ENCODE measurements around the gene PRKAG2. TPM values are rescaled to one million over a fixed set of nuclear protein-coding genes. Genes with fewer than 3 reads are reported as not detected.

Gene PRKAG2
- total RNA-seq, 2 experiments from 2014 or later: 16.9 to 18.7 TPM

GRCh38 chr7:151689196-151689971, 187.5 kb downstream of the PRKAG2 start:
- Mint-ChIP-seq H3K4me1 (ENCODE audit: low read depth) (no peaks in the 10 kb centered on the region), H3K36me3 (ENCODE audit: low read depth) (no peaks in the 10 kb centered on the region), H3K27me3 (ENCODE audit: low read depth) (no peaks in the 10 kb centered on the region), H3K4me3 (no peak overlapping the region), H3K27ac (no peak overlapping the region), H3K9me3 (no peaks in the 10 kb centered on the region)
- intact Hi-C loops (cut with micrococcal nuclease): no loop called here
- CTCF ChIA-PET: no interaction called here
- no peak for DNase-seq

GRCh38 chr7:151688236-151688780, 188.6 kb downstream of the PRKAG2 start:
- CTCF ChIA-PET: no interaction called here
- Mint-ChIP-seq H3K27ac (peak overlapping the region; percentile 63), H3K9me3 (no peaks in the 10 kb centered on the region)

DNA sequence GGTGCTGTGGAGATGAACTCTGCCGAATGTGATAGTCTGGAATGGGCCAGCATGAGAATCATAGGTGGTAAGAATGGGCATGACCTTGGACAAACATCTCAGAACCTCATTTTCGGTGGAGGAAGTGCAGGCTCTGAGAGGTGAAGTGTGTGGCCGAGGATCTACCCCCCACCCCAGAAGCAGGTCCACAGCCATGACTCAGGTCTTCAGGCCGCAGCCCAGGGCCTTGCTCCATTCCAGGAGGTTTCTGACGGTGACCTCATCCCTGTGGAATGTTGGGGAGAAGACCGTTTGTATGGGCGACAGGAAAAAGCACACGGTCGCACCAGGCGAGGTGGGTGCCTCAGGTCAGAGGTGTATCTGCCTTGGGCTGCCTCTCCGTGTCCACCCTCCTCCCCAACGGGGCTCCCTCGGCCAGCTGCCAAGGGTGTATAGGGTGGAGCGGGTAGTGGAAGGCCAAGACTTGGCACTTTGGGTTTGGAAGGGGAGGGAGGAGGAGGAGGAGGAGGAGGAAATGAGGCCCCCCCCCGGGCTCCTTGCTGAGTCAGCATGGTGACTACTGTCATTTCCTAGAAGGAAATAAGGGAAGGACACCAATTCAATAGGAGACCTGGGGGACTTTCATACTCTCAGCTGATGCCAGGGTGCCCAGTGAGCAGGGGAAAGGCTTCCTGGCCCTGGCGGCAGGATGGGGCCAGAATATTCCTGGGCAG, 189.2 kb downstream of the PRKAG2 start:
- H3K4me1 Mint-ChIP-seq (ENCODE audit: low read depth): no peaks in the 10 kb centered on the region
- no peaks in the 10 kb centered on the region for H3K36me3 Mint-ChIP-seq (ENCODE audit: low read depth)
- no peaks in the 10 kb centered on the region for H3K27me3 Mint-ChIP-seq (ENCODE audit: low read depth)
- intact Hi-C loops (cut with micrococcal nuclease): no loop called here
- peak overlapping the region; percentile 63 for H3K27ac Mint-ChIP-seq
- no peaks in the 10 kb centered on the region for H3K9me3 Mint-ChIP-seq
- H3K4me3 Mint-ChIP-seq: no peak overlapping the region
- DNase-seq: peak; percentile 14
- CTCF ChIA-PET: no interaction called here

More at GRCh38 chr7:151688236-151688780, 188.6 kb downstream of the PRKAG2 start:
- H3K36me3 Mint-ChIP-seq (ENCODE audit: low read depth): no peaks in the 10 kb centered on the region
- intact Hi-C loops (cut with micrococcal nuclease): no loop called here
- no peaks in the 10 kb centered on the region for H3K4me1 Mint-ChIP-seq (ENCODE audit: low read depth)
- no peak for DNase-seq
- H3K27me3 Mint-ChIP-seq (ENCODE audit: low read depth): no peaks in the 10 kb centered on the region
- H3K4me3 Mint-ChIP-seq: no peak overlapping the region

DNA sequence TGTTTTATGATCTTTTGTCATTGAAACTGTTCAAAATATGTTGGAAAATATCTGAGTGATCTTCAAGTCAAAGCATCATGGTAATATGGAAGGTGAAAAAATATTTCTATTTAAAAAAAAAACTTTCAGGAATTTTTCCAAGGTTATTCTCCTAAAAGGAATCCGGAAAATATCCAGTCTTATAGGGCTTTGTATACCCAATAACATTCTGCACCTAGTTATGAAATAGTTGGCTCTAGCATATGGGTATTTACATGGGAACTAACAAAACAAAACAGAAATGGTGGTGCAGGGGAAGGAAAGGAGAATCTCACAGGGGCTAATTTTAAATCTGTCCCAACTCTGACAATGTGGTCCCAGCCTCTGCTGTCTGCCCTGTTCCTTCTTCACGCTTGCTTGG, 190.1 kb downstream of the PRKAG2 start:
- CTCF ChIA-PET: interaction anchor here (0.7 kb wide), 2 partner anchors 242 to 761 kb away, joined by 3 to 4 read pairs; no protein-coding TSS in a partner anchor
- intact Hi-C loops (cut with micrococcal nuclease): no loop called here
- no peak overlapping the region for H3K27ac Mint-ChIP-seq
- H3K9me3 Mint-ChIP-seq: no peaks in the 10 kb centered on the region
- no peaks in the 10 kb centered on the region for H3K36me3 Mint-ChIP-seq (ENCODE audit: low read depth)
- DNase-seq: no peak
- no peaks in the 10 kb centered on the region for H3K27me3 Mint-ChIP-seq (ENCODE audit: low read depth)
- H3K4me3 Mint-ChIP-seq: no peak overlapping the region
- H3K4me1 Mint-ChIP-seq (ENCODE audit: low read depth): no peaks in the 10 kb centered on the region

GRCh38 chr7:151686016-151686766, 190.7 kb downstream of the PRKAG2 start:
- Mint-ChIP-seq H3K27ac (no peak overlapping the region), H3K36me3 (ENCODE audit: low read depth) (no peaks in the 10 kb centered on the region), H3K9me3 (no peaks in the 10 kb centered on the region), H3K4me1 (ENCODE audit: low read depth) (no peaks in the 10 kb centered on the region), H3K27me3 (ENCODE audit: low read depth) (no peaks in the 10 kb centered on the region), H3K4me3 (no peak overlapping the region)
- CTCF ChIA-PET: interaction anchor here (0.6 to 0.7 kb wide), 5 partner anchors 13 to 761 kb away, joined by 3 to 6 read pairs (median 4); no protein-coding TSS in a partner anchor
- intact Hi-C loops (cut with micrococcal nuclease): no loop called here
- no peak for DNase-seq

GRCh38 chr7:151684408-151685175, 192.3 kb downstream of the PRKAG2 start:
- peaks cover 10% of the 10 kb centered on the region for H3K4me1 Mint-ChIP-seq (ENCODE audit: low read depth)
- H3K4me3 Mint-ChIP-seq: no peak overlapping the region
- H3K27me3 Mint-ChIP-seq (ENCODE audit: low read depth): no peaks in the 10 kb centered on the region
- H3K36me3 Mint-ChIP-seq (ENCODE audit: low read depth): no peaks in the 10 kb centered on the region
- no peak for DNase-seq
- no peaks in the 10 kb centered on the region for H3K9me3 Mint-ChIP-seq
- H3K27ac Mint-ChIP-seq: no peak overlapping the region
- CTCF ChIA-PET: no interaction called here
- intact Hi-C loops (cut with micrococcal nuclease): no loop called here

GRCh38 chr7:151683615-151684407, 193.1 kb downstream of the PRKAG2 start:
- H3K9me3 Mint-ChIP-seq: no peaks in the 10 kb centered on the region
- DNase-seq: no peak
- no peak overlapping the region for H3K27ac Mint-ChIP-seq
- intact Hi-C loops (cut with micrococcal nuclease): no loop called here
- peaks cover 17% of the 10 kb centered on the region for H3K4me1 Mint-ChIP-seq (ENCODE audit: low read depth)
- no peaks in the 10 kb centered on the region for H3K36me3 Mint-ChIP-seq (ENCODE audit: low read depth)
- no peaks in the 10 kb centered on the region for H3K27me3 Mint-ChIP-seq (ENCODE audit: low read depth)
- CTCF ChIA-PET: no interaction called here
- H3K4me3 Mint-ChIP-seq: no peak overlapping the region

DNA sequence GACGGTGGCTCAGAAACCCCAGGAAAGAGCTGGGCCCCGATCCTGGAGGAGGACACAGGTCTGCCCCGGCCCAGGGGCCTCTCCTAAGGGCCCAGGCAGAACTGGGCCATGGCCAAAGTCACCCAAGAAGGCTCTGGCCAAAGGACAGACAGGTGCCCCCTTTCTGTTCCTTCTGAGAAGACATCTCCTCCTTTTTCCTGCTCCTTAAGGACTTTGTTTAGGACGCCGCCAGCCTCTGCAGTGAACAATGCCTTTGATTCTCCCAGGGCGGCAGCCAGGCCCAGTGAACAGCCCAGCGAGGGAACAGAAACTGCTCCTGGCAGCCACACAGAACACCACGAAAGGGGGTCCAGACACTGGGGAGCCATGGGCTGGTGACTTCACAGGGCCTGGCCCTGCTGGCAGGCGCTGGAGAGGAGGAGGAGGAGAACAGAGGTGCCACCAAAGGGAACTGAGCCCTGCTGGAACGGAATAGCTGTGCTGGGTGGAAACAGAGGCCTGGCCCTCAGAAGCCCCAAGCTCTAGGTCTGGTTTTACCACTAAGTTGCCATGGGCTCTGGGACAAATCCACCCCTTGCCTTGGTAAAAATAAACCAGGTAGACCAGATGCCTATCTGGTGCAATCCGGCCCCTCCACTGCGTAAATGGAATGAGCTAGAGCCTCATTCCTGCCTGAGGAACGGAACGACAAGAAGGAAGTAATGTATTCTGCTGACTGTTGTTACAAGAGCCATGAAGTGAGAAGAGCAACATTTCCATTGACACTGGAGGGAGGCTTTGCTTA, 193.9 kb downstream of the PRKAG2 start:
- intact Hi-C loops (cut with micrococcal nuclease): no loop called here
- no peak overlapping the region for H3K27ac Mint-ChIP-seq
- CTCF ChIA-PET: interaction anchor here (0.7 kb wide), 1 partner anchor 77 kb away, joined by 4 read pairs; no protein-coding TSS in a partner anchor

GRCh38 chr7:151681726-151682125, 195.2 kb downstream of the PRKAG2 start:
- H3K27ac Mint-ChIP-seq: no peak overlapping the region
- no peaks in the 10 kb centered on the region for H3K36me3 Mint-ChIP-seq (ENCODE audit: low read depth)
- DNase-seq: no peak
- CTCF ChIA-PET: no interaction called here
- no peak overlapping the region for H3K4me3 Mint-ChIP-seq
- peaks cover 22% of the 10 kb centered on the region for H3K4me1 Mint-ChIP-seq (ENCODE audit: low read depth)
- no peaks in the 10 kb centered on the region for H3K9me3 Mint-ChIP-seq
- H3K27me3 Mint-ChIP-seq (ENCODE audit: low read depth): no peaks in the 10 kb centered on the region
- intact Hi-C loops (cut with micrococcal nuclease): no loop called here

More for the DNA sequence above, 193.9 kb downstream of the PRKAG2 start:
- Mint-ChIP-seq H3K27me3 (ENCODE audit: low read depth) (no peaks in the 10 kb centered on the region), H3K4me1 (ENCODE audit: low read depth) (peaks cover 21% of the 10 kb centered on the region), H3K36me3 (ENCODE audit: low read depth) (no peaks in the 10 kb centered on the region), H3K4me3 (no peak overlapping the region), H3K9me3 (no peaks in the 10 kb centered on the region)
- DNase-seq: no peak

DNA sequence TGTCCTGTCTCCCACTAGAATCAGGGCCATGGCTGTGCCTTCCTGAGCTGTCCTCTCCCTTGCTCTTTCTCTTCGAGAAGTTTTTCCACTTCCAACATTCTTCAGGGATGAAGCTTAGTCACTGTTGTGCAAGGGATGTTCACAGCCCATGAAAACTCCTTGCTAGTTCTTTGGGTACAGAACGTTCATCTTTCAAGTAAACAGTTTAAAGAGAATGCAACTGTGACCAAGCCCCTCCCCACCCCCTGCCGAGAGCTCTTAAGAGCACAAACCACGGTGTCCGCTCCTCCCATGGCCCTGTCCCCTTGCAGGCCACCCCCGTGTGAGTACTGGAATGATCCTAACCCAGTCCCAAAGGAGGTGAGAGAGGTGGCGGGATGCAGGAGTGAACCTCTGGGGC, 196.1 kb downstream of the PRKAG2 start:
- Mint-ChIP-seq H3K4me3 (no peak overlapping the region), H3K36me3 (ENCODE audit: low read depth) (no peaks in the 10 kb centered on the region), H3K27me3 (ENCODE audit: low read depth) (no peaks in the 10 kb centered on the region), H3K4me1 (ENCODE audit: low read depth) (peaks cover 22% of the 10 kb centered on the region), H3K9me3 (no peaks in the 10 kb centered on the region), H3K27ac (no peak overlapping the region)
- CTCF ChIA-PET: no interaction called here
- DNase-seq: no peak
- intact Hi-C loops (cut with micrococcal nuclease): no loop called here
